IPS DF 19.7 (cell line): ENCODE results near the gene EN1.

Experiments used
- DNase-seq: peaks from one replicate; pipeline ENCODE4 v3.0.0-alpha.2; 2013; ENCODE audit warnings: low read depth, low spot score

The EN1 gene

DNA sequence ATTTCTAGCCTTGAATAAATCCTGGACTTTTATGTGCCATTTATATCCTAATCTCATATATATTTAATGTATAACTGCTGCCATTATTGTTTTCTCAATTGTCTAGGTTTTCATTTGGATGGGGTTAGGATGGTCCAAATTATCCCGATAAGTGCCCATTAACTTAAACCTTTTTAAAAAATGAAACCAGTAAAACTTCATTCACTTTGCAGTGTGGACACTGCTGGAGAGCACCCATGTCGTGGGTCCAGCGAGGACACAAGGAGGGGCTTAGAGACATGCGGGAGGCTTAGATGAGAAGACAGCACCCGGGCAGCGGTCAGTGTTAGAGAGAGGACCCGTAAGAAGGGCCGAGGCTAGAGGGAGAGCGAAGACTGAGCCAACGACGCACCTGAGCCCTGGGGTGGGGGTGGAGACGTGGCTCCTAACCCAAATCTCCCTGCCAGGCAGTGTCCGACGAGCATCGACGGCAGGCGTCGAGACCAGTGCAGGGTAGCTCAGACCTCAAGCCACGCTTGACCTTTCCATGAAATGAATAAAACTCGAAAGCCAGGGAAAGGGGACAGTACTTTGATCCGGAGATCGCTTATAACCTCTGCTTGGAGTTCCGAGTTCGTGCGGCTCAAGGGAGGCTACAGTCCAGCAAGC is 9.0 kb upstream of the EN1 start:
- no peak for DNase-seq

DNA sequence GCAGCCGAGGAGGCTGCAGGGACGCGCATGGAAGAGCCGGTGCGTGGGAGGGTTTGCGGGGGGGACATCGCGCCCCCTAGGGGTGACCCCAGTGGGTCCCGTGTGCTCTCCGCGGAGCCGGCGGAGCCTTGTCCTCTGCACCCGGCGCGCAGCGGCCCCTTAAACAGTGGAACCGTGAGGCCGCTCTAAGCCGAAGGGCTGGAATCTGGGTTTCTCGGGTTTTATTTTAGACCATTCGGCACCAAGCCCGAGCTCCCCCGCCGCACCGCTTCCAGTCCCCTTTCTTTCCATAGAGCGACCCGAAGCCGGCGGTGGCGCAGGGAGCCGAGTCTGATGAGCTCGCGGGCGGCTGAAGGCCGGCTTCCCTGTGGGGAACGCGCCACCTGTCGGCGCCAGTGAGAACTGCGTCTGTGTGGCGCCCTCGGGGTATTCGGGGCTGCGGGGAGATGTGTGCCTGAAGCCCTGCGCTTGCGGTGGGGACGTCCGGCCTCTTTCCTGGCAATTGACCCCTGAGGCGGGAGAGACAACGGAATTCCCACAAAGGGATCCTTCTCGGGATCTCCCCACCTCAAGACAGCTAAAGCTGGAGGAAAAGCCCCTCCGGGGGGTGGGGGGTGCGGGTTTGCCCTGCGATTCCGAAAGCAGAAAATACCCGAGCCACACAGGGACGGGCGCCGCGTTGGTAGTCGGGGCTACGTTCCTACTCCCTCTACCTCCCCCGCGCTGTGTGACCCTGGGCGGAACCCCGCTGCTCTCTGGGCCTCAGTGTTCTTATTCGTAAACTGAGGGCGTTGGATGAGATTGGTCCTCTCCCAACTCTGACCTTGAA is 8.2 kb upstream of the EN1 start:
- DNase-seq: no peak

GRCh38 chr2:118854507-118855345 is 7.3 kb upstream of the EN1 start:
- DNase-seq: no peak

DNA sequence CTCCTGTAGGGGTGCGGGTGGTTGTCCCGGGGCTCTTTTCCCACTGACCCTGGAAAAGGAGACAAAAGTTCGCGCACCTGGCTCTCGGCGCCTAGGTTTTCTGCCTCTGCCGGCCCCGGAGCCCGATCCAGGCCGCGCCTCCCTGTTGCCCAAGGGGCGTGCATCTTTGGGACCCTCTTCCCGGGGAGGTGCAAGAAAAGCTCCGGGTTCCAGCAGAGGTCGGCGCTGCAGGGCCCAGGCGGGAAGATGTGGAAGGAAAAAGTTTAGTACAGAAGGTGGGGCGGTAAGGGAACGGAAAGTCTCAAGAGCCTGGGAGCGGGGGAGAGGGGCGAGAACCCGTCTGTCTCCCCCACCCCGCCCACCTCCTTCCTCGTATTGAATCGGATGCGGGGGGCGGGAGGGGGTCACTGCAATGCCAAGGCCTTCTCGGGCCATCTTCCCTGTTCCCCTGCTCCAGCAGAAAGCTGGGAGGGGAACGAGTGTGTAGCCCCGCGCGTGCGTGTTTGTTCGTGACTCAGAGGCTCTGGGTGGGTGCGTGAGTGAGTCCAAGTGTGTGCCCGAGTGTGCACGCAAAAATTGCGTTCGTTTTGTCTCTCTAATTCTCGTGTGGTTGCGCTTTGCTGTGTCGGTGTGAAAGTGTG is 6.3 kb upstream of the EN1 start:
- no peak for DNase-seq

DNA sequence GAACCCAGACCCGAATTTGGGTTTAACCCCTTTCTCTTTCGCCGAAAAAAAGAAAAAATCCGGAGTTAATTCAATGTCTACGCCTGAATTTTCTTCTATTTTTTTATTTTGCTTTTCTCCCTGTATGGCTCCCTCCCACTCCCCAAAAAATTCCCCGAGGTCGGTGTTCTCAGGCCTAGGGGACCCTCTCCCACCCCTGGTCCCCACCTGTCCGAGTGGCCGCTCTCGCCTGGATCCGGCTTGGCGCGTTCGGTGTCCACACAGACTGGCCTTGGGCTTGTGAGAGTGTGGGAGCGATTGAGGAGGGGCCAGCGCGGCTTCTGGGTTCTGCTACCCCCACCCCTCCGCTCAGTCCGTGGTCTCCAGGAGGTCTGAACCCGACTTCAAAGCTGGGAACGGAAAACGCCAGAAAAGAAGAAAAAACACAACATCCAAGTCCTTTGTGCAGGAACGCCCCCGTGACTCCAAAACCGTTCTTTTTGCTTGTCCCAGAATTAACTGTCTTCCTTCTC is 5.7 kb upstream of the EN1 start:
- no peak for DNase-seq

- DNase-seq: no peak
These were observed 5.2 kb upstream of the EN1 start for GRCh38 chr2:118852605-118853128.

DNA sequence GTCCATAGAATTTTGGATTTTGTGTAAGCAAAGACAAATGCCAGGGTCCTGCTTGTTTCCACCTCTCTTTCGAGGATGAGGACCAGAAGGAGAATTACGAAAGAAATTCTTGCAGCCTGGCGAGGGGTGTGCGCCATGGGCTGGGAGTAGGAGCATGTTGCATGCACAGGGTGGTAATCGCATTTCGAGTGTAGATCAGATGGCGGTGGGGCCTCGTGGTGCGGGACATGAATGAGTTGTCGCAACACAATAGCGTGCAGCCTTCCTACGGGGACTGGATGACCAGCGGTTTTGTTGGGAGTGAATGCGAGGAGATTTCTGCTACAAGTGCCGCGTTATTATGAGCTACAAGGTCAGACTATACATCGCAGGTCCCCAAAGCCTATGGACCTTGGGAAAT is 4.2 kb upstream of the EN1 start:
- DNase-seq: no peak

GRCh38 chr2:118850901-118851415 is 3.5 kb upstream of the EN1 start:
- DNase-seq: no peak

DNA sequence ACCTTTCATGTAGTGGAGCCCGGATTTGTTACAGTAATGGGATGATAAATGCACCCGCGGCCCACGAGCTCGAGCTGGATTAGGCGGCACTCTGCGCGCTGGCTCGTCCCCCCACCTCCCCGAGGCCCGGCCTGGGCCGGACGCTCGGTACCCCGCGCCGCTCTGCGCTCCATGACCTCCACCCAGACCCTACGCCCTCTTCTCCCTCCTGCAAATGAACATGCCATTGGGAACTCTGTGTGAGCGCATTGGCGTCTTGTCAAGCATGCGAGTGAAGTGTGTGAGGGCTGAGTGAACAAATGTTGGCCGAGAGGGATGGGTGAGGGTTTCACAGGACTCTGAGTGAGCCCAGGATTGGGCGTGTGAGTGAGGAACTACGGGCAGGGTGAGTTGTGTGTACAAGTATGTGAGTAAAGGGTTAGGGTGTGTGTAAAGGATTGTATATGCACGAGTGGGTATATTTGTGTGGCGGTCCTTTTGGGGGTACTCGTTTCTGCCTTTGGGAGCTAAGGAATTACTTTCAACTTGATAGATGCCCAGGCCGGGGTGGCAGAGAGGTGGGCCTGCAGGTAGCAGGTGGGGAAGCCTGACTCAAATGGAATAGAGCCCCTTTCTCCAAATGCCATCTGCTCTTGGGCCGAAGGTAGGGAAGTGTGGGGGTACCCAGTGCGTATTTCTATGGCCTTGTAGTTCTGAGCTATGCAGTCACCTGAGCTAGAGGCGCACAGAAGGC is 2.9 kb upstream of the EN1 start:
- DNase-seq: no peak

- no peak for DNase-seq
These were observed 2.0 kb upstream of the EN1 start for GRCh38 chr2:118849226-118850167.

GRCh38 chr2:118848381-118849225 is 1.2 kb upstream of the EN1 start:
- no peak for DNase-seq

DNA sequence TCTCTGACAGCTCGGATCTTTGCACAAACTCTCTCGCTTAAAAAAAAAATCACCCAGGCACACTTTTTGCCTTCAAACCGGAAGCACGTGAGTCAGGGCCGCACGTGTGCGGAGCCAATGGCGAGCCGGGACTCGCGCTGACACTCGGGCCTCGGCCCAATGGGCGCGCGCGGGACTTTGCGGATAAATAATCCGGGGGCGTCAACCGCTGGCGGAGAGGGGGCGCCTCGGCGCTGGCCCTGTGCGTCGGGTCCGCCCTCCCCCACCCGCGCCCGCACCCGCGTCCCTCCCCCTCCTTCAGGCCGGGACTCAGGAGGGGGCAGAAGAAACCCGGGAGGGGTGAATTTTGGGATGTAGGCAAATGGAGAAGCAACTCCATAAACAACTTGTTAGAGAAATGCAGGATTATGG is 319 bp upstream of the EN1 start:
- no peak for DNase-seq

DNA sequence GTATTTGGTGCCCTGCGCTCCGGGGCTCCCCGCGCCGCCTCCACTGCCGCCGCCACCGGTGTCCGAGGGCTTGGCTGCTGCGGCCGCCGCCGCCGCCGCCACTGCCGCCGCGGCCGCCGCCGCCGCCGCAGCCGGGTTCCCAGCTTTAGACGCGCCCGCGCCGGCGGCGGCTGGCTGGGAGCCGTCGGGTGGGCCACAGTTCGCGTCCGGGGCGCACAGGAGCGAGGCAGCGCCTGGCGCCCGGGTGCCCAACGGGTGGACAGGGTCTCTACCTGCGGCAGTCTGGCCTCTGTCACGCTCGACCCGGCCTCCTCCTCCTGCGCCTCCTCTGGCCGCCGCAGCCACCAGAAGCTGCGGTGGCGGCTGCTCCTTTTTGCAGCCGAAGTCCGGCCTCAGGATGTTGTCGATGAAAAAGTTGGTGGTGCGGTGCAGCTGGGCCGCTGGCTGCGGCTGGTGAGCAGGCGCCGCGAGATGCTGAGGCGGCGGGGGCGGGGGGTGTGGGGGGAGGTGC is 951 bp downstream of the EN1 start:
- DNase-seq: no peak

GRCh38 chr2:118845522-118846441 is 1.7 kb downstream of the EN1 start:
- no peak for DNase-seq

- no peak for DNase-seq
These were observed 2.4 kb downstream of the EN1 start for GRCh38 chr2:118845005-118845521.

DNA sequence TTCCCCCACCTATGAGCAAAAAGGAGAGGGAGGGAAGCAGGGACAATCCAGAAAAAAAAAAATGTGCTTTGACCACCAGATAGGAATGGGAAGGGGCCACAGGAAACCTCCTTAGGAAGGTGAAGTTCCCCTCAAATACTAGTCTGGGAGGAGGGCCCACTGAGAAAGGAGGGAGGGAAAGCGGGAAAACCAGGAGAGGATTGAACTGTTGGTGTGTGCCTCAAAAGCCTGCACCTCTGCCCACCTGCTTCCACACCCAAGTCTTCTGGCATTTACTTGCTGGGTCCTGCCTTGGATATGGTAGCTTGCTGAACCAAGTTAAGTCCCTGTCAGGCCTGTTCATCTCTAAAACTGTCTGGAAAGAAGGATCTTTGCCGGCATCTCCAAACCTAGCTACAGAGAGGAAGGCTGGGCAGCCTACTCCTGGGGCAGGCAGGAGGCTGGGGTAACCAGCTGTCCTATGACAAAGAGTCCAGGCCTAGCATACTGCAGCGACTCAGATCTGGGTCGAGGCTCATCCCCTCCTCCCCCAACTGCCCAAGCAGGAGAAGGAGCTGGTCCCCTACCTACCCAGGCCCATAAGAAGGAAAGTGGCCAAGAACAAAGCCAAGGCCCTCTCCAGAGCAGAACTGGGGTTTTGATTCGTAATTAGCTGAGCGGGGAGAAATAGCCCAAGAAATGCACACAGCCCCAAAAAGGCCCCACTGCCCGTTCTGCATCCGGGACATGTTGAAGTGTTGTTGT is 3.0 kb downstream of the EN1 start:
- DNase-seq: no peak
